Activated T-helper 2 cell treated with anti-CD3 and anti-CD28 coated beads, Interferon-gamma antibody, Interleukin-2, Interleukin-4, amounts not matched to agents 10 μg/mL and 5 μg/mL and 100 μg/mL, durations not matched to agents 14 hours and 24 hours and 36 hours (primary cell): Measurements from ENCODE around the gene BTN3A1. TPM values are rescaled to one million over a fixed set of nuclear protein-coding genes. Genes with fewer than 3 reads are reported as not detected.
A peak's percentile ranks its signal among the peaks of the same experiment; 100 is the strongest.

ENCODE experiments used
- DNase-seq: peaks from one replicate; pipeline ENCODE4 v3.0.0; 2021; ENCODE audit warnings: low spot score
- H3K27ac Mint-ChIP-seq: one replicate; pipeline ENCODE4 v1.8.0; 2021; ENCODE audit warnings: mixed read lengths
- H3K27me3 Mint-ChIP-seq: one replicate; pipeline ENCODE4 v1.8.0; 2021; ENCODE audit warnings: low read depth, mixed read lengths
- H3K36me3 Mint-ChIP-seq: one replicate; pipeline ENCODE4 v1.8.0; 2021; ENCODE audit warnings: low read depth, mixed read lengths
- H3K4me1 Mint-ChIP-seq: one replicate; pipeline ENCODE4 v1.8.0; 2021; ENCODE audit warnings: low read depth, mixed read lengths
- H3K4me3 Mint-ChIP-seq: one replicate; pipeline ENCODE4 v1.8.0; 2021; ENCODE audit warnings: low read depth, mild to moderate bottlenecking, moderate library complexity, mixed read lengths
- H3K9me3 Mint-ChIP-seq: one replicate; pipeline ENCODE4 v1.8.0; 2021; ENCODE audit warnings: mixed read lengths
- intact Hi-C: fragments of 100-400 bp; cut with micrococcal nuclease; formaldehyde crosslinking; loops from one replicate; pipeline ENCODE4 v1.15.1; 2023
- total RNA-seq: library from RNA; stranded (reverse); gene quantifications from 2 replicates; pipeline ENCODE4 v1.2.3, GENCODE V29; 2022

The BTN3A1 gene
- total RNA-seq, 1 donor from 2014 or later: 34.8 TPM

GRCh38 chr6:26439151-26440125, 37.4 kb downstream of the BTN3A1 start:
- H3K27me3 Mint-ChIP-seq: no peaks in the 10 kb centered on the region
- peaks cover 28% of the 10 kb centered on the region for H3K4me1 Mint-ChIP-seq
- peak overlapping the region; percentile 97 for H3K27ac Mint-ChIP-seq
- H3K36me3 Mint-ChIP-seq: peaks cover 31% of the 10 kb centered on the region
- H3K9me3 Mint-ChIP-seq: peaks cover 8% of the 10 kb centered on the region
- peak overlapping the region; percentile 96 for H3K4me3 Mint-ChIP-seq
- intact Hi-C loops: loop anchor here (1.0 to 2.0 kb wide), 4 partner anchors 18 to 37 kb away; partner anchors contain the start of genes BTN2A1 and BTN3A1
- no peak for DNase-seq

- H3K4me1 Mint-ChIP-seq: peaks cover 43% of the 10 kb centered on the region
- H3K4me3 Mint-ChIP-seq: peak overlapping the region; percentile 96
- peaks cover 39% of the 10 kb centered on the region for H3K36me3 Mint-ChIP-seq
- H3K27me3 Mint-ChIP-seq: no peaks in the 10 kb centered on the region
- peak overlapping the region; percentile 97 for H3K27ac Mint-ChIP-seq
- DNase-seq: no peak
- no peaks in the 10 kb centered on the region for H3K9me3 Mint-ChIP-seq
- intact Hi-C loops: loop anchor here (1.0 to 2.0 kb wide), 3 partner anchors 16 to 33 kb away; partner anchors contain the start of gene BTN2A1
These were observed 38.9 kb downstream of the BTN3A1 start for GRCh38 chr6:26440977-26441358.

DNA sequence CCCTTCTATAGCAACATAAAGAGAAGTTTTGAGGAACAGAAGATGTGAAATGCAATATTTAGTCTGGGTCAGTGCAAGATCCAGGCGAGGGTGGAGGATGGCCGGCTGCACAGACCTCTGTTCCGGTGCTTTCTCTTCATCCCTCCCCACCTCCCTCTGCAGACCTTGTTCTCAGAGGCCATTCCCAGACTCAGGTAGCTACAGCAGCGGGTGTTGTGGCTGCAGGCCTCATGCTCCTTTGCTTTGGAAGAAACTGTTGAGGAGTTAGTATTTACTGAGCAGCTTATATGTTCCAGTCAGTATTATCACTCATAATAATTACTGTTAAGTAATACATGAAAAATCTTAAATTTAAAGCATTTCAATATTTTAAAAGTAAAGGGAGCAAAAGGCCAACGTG, 39.9 kb downstream of the BTN3A1 start:
- no peak for DNase-seq
- H3K36me3 Mint-ChIP-seq: peaks cover 48% of the 10 kb centered on the region
- H3K4me3 Mint-ChIP-seq: peak overlapping the region; percentile 79
- no peaks in the 10 kb centered on the region for H3K9me3 Mint-ChIP-seq
- H3K27me3 Mint-ChIP-seq: no peaks in the 10 kb centered on the region
- H3K4me1 Mint-ChIP-seq: peaks cover 49% of the 10 kb centered on the region
- intact Hi-C loops: loop anchor here (2.0 kb wide), 1 partner anchor 21 kb away; no protein-coding TSS in a partner anchor
- H3K27ac Mint-ChIP-seq: peak overlapping the region; percentile 64

- Mint-ChIP-seq H3K36me3 (peaks cover 78% of the 10 kb centered on the region), H3K4me3 (no peak overlapping the region), H3K9me3 (no peaks in the 10 kb centered on the region), H3K4me1 (peaks cover 35% of the 10 kb centered on the region), H3K27me3 (no peaks in the 10 kb centered on the region), H3K27ac (peak overlapping the region; percentile 56)
- intact Hi-C loops: no loop called here
- DNase-seq: no peak
These were observed 44.0 kb downstream of the BTN3A1 start for GRCh38 chr6:26445934-26446667.

DNA sequence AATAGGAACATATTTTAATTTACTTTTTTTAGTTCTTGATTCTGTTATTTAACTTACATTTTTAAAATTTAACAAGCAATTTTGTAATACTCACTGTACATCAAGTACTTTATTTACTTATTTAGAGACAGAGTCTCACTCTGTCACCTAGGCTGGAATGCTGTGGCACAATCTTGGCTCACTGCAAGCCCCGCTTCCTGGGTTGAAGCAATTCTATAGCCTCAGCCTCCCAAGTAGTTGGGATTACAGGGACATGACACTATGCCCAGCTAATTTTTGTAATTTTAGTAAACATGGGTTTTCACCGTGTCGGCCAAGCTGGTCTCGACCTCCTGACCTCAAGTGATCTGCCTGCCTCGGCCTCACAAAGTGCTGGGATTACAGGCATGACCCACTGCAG, 45.2 kb downstream of the BTN3A1 start:
- peaks cover 89% of the 10 kb centered on the region for H3K36me3 Mint-ChIP-seq
- intact Hi-C loops: no loop called here

DNA sequence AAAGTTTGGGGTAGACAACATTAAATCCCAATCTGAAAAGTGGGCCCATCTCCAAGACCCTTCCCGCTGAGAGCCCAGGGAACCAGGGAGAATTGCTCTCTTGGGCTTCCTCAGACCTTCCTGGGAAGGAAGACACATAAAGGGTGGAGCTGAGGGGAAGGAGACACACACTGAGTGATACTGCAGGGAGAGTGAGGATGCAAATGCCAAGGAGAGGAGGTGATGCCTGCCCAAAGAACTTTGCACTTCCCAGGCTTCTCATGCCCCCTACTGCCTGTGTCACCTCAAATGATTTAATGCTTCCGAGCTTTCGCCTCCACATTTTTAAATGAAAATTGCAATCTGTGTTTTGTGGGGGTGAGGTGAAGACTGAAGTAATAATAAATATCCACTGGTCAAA, 48.2 kb downstream of the BTN3A1 start:
- H3K4me3 Mint-ChIP-seq: no peak overlapping the region
- peaks cover 65% of the 10 kb centered on the region for H3K36me3 Mint-ChIP-seq
- H3K27ac Mint-ChIP-seq: no peak overlapping the region
- no peaks in the 10 kb centered on the region for H3K9me3 Mint-ChIP-seq
- DNase-seq: no peak
- peaks cover 13% of the 10 kb centered on the region for H3K4me1 Mint-ChIP-seq
- no peaks in the 10 kb centered on the region for H3K27me3 Mint-ChIP-seq
- intact Hi-C loops: no loop called here

More for the DNA sequence above, 45.2 kb downstream of the BTN3A1 start:
- Mint-ChIP-seq H3K27me3 (no peaks in the 10 kb centered on the region), H3K4me1 (peaks cover 35% of the 10 kb centered on the region), H3K9me3 (no peaks in the 10 kb centered on the region), H3K27ac (no peak overlapping the region), H3K4me3 (no peak overlapping the region)
- no peak for DNase-seq

DNA sequence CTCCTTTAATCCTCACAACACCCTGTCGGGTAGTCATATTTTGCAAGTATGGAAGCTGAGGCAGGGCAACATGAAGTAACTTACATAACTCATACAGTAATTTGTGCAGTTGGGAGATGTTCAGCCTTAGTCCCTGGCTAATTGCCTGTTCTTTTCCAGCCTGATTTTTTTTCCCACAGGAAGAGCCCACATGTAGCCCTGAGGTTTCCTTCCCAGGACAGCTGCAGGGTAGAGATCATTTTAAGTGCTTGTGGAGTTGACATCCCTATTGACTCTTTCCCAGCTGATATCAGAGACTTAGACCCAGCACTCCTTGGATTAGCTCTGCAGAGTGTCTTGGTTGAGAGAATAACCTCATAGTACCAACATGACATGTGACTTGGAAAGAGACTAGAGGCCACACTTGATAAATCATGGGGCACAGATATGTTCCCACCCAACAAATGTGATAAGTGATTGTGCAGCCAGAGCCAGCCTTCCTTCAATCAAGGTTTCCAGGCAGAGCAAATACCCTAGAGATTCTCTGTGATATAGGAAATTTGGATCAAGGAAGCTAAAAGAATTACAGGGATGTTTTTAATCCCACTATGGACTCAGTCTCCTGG, 50.7 kb downstream of the BTN3A1 start:
- Mint-ChIP-seq H3K9me3 (no peaks in the 10 kb centered on the region), H3K4me1 (peaks cover 9% of the 10 kb centered on the region), H3K36me3 (peaks cover 51% of the 10 kb centered on the region)

DNA sequence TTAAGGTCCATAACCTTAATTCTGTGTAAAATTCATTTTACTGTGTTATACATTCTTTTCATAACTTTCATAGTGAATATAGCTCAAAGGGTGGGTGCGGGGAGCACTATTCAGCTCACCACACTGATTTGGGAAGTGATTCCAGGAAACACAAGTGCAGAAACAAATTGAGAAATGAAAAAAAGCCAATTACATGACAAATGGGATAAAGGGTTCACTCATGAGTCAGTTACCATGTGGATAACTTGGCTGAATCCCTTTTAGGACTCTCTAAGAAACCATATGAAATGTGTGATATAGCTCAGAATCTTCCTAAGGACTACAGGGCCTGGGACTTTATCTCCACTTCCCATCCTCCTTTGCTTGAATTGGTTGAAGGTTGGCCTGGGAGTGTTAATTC, 52.6 kb downstream of the BTN3A1 start:
- H3K4me1 Mint-ChIP-seq: peaks cover 17% of the 10 kb centered on the region
- H3K36me3 Mint-ChIP-seq: peaks cover 44% of the 10 kb centered on the region
- no peak overlapping the region for H3K4me3 Mint-ChIP-seq
- DNase-seq: no peak
- no peaks in the 10 kb centered on the region for H3K9me3 Mint-ChIP-seq
- no peak overlapping the region for H3K27ac Mint-ChIP-seq
- intact Hi-C loops: loop anchor here (5.0 kb wide), 3 partner anchors 32 to 87 kb away; partner anchors contain the start of gene BTN3A2
- H3K27me3 Mint-ChIP-seq: no peaks in the 10 kb centered on the region

More for the DNA sequence above, 50.7 kb downstream of the BTN3A1 start:
- no peak overlapping the region for H3K27ac Mint-ChIP-seq
- H3K4me3 Mint-ChIP-seq: no peak overlapping the region
- DNase-seq: no peak
- H3K27me3 Mint-ChIP-seq: no peaks in the 10 kb centered on the region
- intact Hi-C loops: no loop called here

GRCh38 chr6:26455357-26455970, 53.4 kb downstream of the BTN3A1 start:
- H3K4me3 Mint-ChIP-seq: no peak overlapping the region
- peaks cover 25% of the 10 kb centered on the region for H3K4me1 Mint-ChIP-seq
- intact Hi-C loops: loop anchor here (5.0 kb wide), 3 partner anchors 33 to 88 kb away; partner anchors contain the start of gene BTN3A2
- H3K36me3 Mint-ChIP-seq: peaks cover 44% of the 10 kb centered on the region
- H3K9me3 Mint-ChIP-seq: no peaks in the 10 kb centered on the region
- no peak overlapping the region for H3K27ac Mint-ChIP-seq
- no peak for DNase-seq
- H3K27me3 Mint-ChIP-seq: no peaks in the 10 kb centered on the region

GRCh38 chr6:26457264-26457805, 55.3 kb downstream of the BTN3A1 start:
- Mint-ChIP-seq H3K27me3 (no peaks in the 10 kb centered on the region), H3K36me3 (peaks cover 40% of the 10 kb centered on the region), H3K9me3 (no peaks in the 10 kb centered on the region), H3K27ac (peak overlapping the region; percentile 95), H3K4me3 (peak overlapping the region; percentile 97), H3K4me1 (peaks cover 34% of the 10 kb centered on the region)
- no peak for DNase-seq
- intact Hi-C loops: loop anchor here (1.0 to 5.0 kb wide), 5 partner anchors 16 to 90 kb away; partner anchors contain the start of genes BTN3A2 and BTN3A3

GRCh38 chr6:26457806-26458688, 56.0 kb downstream of the BTN3A1 start, which contains the start of gene BTN2A1:
TSS of gene BTN2A1 (plus strand) at chr6:26457955. CDS start at chr6:26458637, 682 bp downstream.
- no peaks in the 10 kb centered on the region for H3K27me3 Mint-ChIP-seq
- intact Hi-C loops: loop anchor here (1.0 to 5.0 kb wide), 5 partner anchors 15 to 91 kb away; partner anchors contain the start of genes BTN3A2 and BTN3A3
- peaks cover 39% of the 10 kb centered on the region for H3K4me1 Mint-ChIP-seq
- peak within 1 kb of the TSS; percentile 95 for H3K27ac Mint-ChIP-seq
- peaks cover 46% of the 10 kb centered on the region for H3K36me3 Mint-ChIP-seq
- H3K4me3 Mint-ChIP-seq: peak within 1 kb of the TSS; percentile 97
- H3K9me3 Mint-ChIP-seq: no peaks in the 10 kb centered on the region
- DNase-seq: peak; percentile 63
